Colonic mucosa (tissue), 4 donors: ENCODE data around the gene KDELR3. TPM values are rescaled to one million over a fixed set of nuclear protein-coding genes. Genes with fewer than 3 reads are reported as not detected.
A peak's percentile ranks its signal among the peaks of the same experiment; 100 is the strongest.

Source experiments
- DNase-seq: peaks from one replicate; pipeline ENCODE4 v3.0.0-alpha.2; 2020
- H3K27ac ChIP-seq: fragments of 200-600 bp; one replicate; pipeline ENCODE4 v1.8.0; 2021
- H3K27me3 ChIP-seq: fragments of 200-600 bp; one replicate; pipeline ENCODE4 v1.8.0; 2021
- H3K36me3 ChIP-seq: fragments of 200-600 bp; one replicate; pipeline ENCODE4 v1.8.0; 2021
- H3K4me1 ChIP-seq: fragments of 200-600 bp; one replicate; pipeline ENCODE4 v1.8.0; 2021; ENCODE audit warnings: mild to moderate bottlenecking
- H3K4me3 ChIP-seq: fragments of 200-600 bp; one replicate; pipeline ENCODE4 v1.8.0; 2021
- H3K9ac ChIP-seq, 2 donors: one replicate each; pipeline ENCODE4 v1.7.0; 2013; ENCODE audit warnings: control low read depth in 2 of 2, low read depth in 2 of 2, low read length in 2 of 2
- H3K9me3 ChIP-seq: fragments of 200-600 bp; one replicate; pipeline ENCODE4 v1.8.0; 2021
- intact Hi-C: fragments of 100-400 bp; cut with DNase I; formaldehyde crosslinking; loops from one replicate; pipeline ENCODE4 v1.14.1; 2022
- total RNA-seq, 2 donors: library from RNA; stranded (reverse); fragmentation: NEBNext Ultra II Directional in 1 of 2; extraction: Animal tissue kit (Norgen Biotek cat#: 25700) in 1 of 2; gene quantifications; one replicate each; pipeline ENCODE4 v1.2.1, GENCODE V29; 2021
- TF ChIP-seq, protein P1 (sequence below): fragments of 200-600 bp; IDR thresholded peaks from one replicate; pipeline ENCODE4 v1.8.0; 2022; ENCODE audit warnings: antibody characterized with exemption, mild to moderate bottlenecking
- donor health status: healthy.
- donor health status: DM: no; HTN: no; CAD: no.
- donor health status: DM: no; HTN: no; CAD: no.

KDELR3 gene
- total RNA-seq, 2 donors from 2014 or later, result 26.7 to 29.1 TPM

DNA sequence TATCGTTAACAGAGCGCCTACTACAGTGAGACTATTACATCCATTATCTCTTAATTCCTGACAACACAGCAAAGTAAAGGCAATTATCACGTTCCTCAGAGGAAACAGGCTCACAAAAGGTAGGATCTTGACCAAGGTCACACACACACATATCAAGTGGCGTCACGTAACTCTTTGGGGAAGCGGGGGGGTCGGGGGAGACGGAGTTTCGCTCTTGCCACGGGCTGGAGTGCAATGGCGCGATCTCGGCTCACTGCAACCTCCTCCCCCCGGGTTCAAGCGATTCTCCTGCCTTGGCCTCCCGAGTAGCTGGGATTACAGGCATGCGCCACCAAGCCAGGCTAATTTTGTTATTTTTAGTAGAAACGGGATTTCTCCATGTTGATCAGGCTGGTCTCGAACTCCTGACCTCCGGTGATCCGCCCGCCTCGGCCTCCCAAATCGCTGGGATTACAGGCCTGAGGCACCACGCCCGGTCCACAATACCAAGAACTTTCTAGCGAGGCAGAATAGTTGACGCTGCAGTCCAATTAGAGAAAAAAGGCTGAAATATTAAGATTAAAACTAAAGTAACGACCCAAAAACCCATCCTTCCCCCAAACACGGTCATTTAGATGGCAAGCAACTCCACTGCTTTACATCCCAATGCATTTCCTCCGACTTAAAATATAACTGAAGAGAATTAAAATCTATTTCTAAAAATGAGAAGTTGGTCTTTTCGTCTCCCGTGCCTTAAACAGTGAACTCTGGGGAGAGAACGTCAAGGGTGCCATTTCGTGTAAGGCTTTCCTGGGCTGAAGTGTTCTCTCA is 37.0 kb downstream of the KDELR3 start:
- no peaks in the 10 kb centered on the region for H3K9me3 ChIP-seq
- DNase-seq, result peak; percentile 43
- no peaks in the 10 kb centered on the region for H3K27me3 ChIP-seq
- peak overlapping the region; percentile 94 to 100 for H3K9ac ChIP-seq
- peaks cover 9% of the 10 kb centered on the region for H3K4me1 ChIP-seq
- peak overlapping the region; percentile 100 for H3K27ac ChIP-seq
- TF ChIP-seq, protein P1, sequence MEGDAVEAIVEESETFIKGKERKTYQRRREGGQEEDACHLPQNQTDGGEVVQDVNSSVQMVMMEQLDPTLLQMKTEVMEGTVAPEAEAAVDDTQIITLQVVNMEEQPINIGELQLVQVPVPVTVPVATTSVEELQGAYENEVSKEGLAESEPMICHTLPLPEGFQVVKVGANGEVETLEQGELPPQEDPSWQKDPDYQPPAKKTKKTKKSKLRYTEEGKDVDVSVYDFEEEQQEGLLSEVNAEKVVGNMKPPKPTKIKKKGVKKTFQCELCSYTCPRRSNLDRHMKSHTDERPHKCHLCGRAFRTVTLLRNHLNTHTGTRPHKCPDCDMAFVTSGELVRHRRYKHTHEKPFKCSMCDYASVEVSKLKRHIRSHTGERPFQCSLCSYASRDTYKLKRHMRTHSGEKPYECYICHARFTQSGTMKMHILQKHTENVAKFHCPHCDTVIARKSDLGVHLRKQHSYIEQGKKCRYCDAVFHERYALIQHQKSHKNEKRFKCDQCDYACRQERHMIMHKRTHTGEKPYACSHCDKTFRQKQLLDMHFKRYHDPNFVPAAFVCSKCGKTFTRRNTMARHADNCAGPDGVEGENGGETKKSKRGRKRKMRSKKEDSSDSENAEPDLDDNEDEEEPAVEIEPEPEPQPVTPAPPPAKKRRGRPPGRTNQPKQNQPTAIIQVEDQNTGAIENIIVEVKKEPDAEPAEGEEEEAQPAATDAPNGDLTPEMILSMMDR, result no peak
- peak overlapping the region; percentile 91 for H3K4me3 ChIP-seq
- intact Hi-C loops, result loop anchor here (10.0 kb wide), 1 partner anchor 110 kb away; no protein-coding TSS in a partner anchor
- peaks cover 5% of the 10 kb centered on the region for H3K36me3 ChIP-seq

DNA sequence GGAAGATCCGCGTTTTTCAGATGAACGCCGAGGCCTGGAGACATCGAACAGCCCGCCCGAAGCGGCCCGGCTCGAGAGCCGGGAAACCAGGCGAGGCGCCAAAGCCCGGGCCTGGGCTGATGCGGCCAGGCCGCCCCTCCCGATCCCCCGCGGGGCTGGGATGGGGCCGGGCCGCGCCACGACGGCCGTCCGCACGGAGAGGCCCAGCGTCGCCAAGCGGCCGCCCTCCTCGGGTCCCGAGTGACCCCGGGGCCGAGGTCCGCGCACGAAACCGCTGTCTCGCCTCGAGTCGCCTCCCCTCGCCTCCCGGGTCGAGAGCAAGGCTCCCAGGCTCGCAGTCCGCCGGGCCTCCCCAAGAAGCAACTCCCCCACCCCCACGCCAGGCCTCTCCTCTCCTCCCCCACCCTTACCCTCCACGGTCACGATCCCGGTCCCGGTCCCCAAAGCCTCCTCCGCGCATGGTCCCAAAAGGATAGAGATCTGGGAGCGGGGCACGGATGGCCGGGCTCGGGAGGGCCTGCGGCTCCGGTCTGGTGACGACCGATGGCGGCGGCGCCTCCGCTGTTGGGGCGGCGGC is 37.7 kb downstream of the KDELR3 start:
- Histone ChIP-seq H3K9me3 (no peaks in the 10 kb centered on the region), H3K9ac (peak overlapping the region; percentile 94 to 100), H3K27ac (peak overlapping the region; percentile 100), H3K27me3 (no peaks in the 10 kb centered on the region), H3K4me3 (peak overlapping the region; percentile 91), H3K4me1 (peaks cover 9% of the 10 kb centered on the region), H3K36me3 (no peaks in the 10 kb centered on the region)
- TF ChIP-seq, protein P1, result no peak
- intact Hi-C loops, result loop anchor here (10.0 kb wide), 1 partner anchor 111 kb away; no protein-coding TSS in a partner anchor
- peak; percentile 75 for DNase-seq

DNA sequence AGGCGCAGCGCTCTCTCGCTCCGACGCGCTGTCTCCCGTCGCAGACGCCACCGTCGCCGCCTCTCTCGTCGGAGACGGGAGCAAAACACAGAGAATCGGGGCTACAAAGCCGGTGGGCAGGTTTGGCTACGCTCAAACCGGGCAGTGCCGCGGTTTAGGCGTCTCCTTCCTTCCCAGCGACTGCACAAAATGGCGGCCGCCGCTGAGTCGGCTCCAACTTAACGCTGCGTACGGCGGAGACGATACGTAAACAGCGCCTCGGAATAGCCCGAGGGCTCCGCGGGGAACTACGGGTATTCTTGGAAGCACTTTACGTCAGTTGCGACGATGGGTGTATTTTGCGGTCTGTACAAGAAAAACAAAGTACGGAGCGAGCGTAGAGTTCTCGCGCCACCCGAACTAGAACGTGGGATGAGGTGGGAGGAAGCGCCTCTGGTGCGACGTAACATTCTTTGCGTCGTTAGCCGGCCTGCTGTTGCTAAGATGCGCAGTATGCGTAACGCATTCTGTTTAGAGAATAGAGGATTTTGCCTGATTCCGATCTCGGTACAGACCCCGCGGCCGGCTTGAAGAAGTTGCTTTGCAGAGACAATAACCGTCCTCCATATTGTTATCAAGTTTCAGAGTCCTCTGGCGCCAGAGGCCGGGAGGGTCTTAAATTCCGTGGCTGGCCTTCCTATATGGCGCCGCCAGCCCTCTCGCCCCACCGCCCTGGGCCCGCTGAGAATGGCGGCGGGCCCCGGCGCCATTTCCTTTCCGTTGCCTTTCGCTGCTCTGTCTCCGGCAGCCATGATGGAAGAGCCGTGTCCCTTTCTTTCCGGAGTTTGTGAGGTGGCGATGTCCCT is 38.4 kb downstream of the KDELR3 start, which contains the start of gene DDX17:
TSS of gene DDX17 (minus strand) at position 194 of the 845 bp plus-strand sequence.
- intact Hi-C loops, result loop anchor here (10.0 kb wide), 1 partner anchor 112 kb away; no protein-coding TSS in a partner anchor
- H3K36me3 ChIP-seq, result no peaks in the 10 kb centered on the region
- H3K9ac ChIP-seq, result peak within 1 kb of the TSS; percentile 94 to 100
- H3K27me3 ChIP-seq, result no peaks in the 10 kb centered on the region
- no peaks in the 10 kb centered on the region for H3K9me3 ChIP-seq
- H3K27ac ChIP-seq, result peak within 1 kb of the TSS; percentile 100
- H3K4me3 ChIP-seq, result peak within 1 kb of the TSS; percentile 91
- H3K4me1 ChIP-seq, result peaks cover 9% of the 10 kb centered on the region
- DNase-seq, result peak; percentile 95
- TF ChIP-seq, protein P1, result no peak

DNA sequence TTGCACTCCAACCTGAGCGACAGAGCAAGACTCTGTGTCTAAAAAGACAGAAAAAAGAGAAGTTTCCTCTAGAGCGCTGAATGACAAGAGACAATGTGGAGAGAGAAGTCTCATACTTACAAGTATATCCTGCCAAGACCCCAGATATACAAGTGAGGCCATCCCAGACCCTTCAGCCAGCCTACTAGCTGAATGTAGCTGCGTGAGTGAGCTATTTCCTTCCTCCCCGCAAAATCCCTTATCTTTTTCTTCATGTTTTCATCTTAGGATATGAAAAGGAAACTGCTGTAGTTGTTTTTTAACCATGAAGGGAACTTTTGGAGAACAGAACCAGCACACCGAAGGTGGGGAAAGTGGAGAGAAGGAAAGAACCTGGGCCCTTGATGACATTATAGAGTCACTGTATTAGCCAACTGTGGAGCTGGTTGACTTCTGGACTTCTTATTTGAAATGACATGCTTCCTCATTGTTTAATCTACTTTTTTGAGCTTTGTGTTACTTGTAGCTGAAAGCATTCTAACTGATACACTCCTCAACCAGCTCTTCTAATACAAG is 42.6 kb downstream of the KDELR3 start:
- Histone ChIP-seq H3K4me3 (no peak overlapping the region), H3K27ac (no peak overlapping the region), H3K36me3 (no peaks in the 10 kb centered on the region), H3K4me1 (no peaks in the 10 kb centered on the region), H3K9me3 (no peaks in the 10 kb centered on the region), H3K9ac (no peak overlapping the region), H3K27me3 (no peaks in the 10 kb centered on the region)
- DNase-seq, result no peak
- TF ChIP-seq, protein P1, result no peak
- intact Hi-C loops, result no loop called here

DNA sequence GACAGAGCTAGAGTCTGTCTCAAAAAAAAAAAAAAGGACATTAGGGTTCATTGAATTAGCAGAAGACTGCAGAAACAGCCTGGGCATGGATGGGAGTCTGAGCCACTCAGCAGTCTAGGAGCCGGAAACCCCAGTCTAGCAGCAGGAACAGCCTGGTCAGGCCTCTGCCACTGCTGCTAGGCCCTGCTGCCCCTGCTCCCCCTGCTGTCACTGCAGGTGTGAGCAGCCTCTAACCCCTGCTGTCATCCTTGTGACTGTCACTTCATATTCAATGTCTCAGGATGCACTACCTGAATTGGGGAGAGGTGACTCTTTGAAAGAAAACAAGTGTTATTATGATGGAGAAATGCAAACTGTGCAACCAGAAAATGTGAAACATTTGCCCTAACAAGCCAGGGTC is 45.2 kb downstream of the KDELR3 start:
- H3K4me3 ChIP-seq, result no peak overlapping the region
- H3K27me3 ChIP-seq, result no peaks in the 10 kb centered on the region
- H3K4me1 ChIP-seq, result no peaks in the 10 kb centered on the region
- TF ChIP-seq, protein P1, result no peak
- DNase-seq, result no peak
- no peak overlapping the region for H3K9ac ChIP-seq
- intact Hi-C loops, result no loop called here
- no peaks in the 10 kb centered on the region for H3K9me3 ChIP-seq
- no peak overlapping the region for H3K27ac ChIP-seq
- H3K36me3 ChIP-seq, result no peaks in the 10 kb centered on the region
